Loucy (cell line): ENCODE measurements around the gene CRYBB1.

ENCODE experiments used
- H2AFZ ChIP-seq: fragments of 200-600 bp; sonication (generic); 2 replicates; pipeline ENCODE4 v1.6.0; 2016; ENCODE audit warnings: antibody characterized with exemption, mild to moderate bottlenecking, low read length, moderate library complexity
- H3F3A ChIP-seq: fragments of 200-600 bp; 2 replicates; pipeline ENCODE4 v1.6.0; 2016; ENCODE audit warnings: antibody characterized with exemption, low read depth, mild to moderate bottlenecking
- H3K27me3 ChIP-seq: fragments of 200-600 bp; sonication (generic); 2 replicates; pipeline ENCODE4 v1.6.1; 2014; ENCODE audit warnings: low read length, mild to moderate bottlenecking; ENCODE audit not compliant: insufficient read depth, poor library complexity, severe bottlenecking
- H3K36me3 ChIP-seq: fragments of 200-600 bp; sonication (generic); 2 replicates; pipeline ENCODE4 v1.6.1; 2016; ENCODE audit warnings: low read length; ENCODE audit not compliant: insufficient read depth
- H3K4me1 ChIP-seq: fragments of 200-600 bp; sonication (generic); 2 replicates; pipeline ENCODE4 v1.5.1; 2014; ENCODE audit warnings: low read length, mild to moderate bottlenecking; ENCODE audit not compliant: insufficient read depth, poor library complexity, severe bottlenecking
- H3K4me2 ChIP-seq: fragments of 200-600 bp; sonication (generic); 2 replicates; pipeline ENCODE4 v1.6.0; 2014; ENCODE audit warnings: antibody characterized with exemption, low read length, low read depth, mild to moderate bottlenecking; ENCODE audit not compliant: poor library complexity, severe bottlenecking
- H3K4me3 ChIP-seq: fragments of 200-600 bp; sonication (generic); 2 replicates; pipeline ENCODE4 v1.5.1; 2014; ENCODE audit warnings: low read length, mild to moderate bottlenecking, mixed read lengths; ENCODE audit not compliant: poor library complexity, severe bottlenecking
- H3K79me2 ChIP-seq: fragments of 200-600 bp; sonication (generic); 2 replicates; pipeline ENCODE4 v1.6.1; 2014; ENCODE audit warnings: low read length; ENCODE audit not compliant: insufficient read depth
- H3K9ac ChIP-seq: fragments of 200-600 bp; sonication (generic); 2 replicates; pipeline ENCODE4 v1.6.0; 2014; ENCODE audit warnings: mild to moderate bottlenecking, low read depth, low read length, moderate library complexity; ENCODE audit not compliant: poor library complexity, severe bottlenecking
- H3K9me2 ChIP-seq: fragments of 200-600 bp; sonication (generic); replicated peaks from 2 replicates; pipeline ENCODE4 v1.6.1; 2016; ENCODE audit warnings: low read depth, low read length, mixed read lengths
- H3K9me3 ChIP-seq: fragments of 200-600 bp; sonication (generic); 2 replicates; pipeline ENCODE4 v1.6.1; 2014; ENCODE audit warnings: mild to moderate bottlenecking, antibody characterized with exemption, low read length, low read depth; ENCODE audit not compliant: insufficient read depth
- H4K20me1 ChIP-seq: fragments of 200-600 bp; sonication (generic); 2 replicates; pipeline ENCODE4 v1.6.0; 2014; ENCODE audit warnings: antibody characterized with exemption, low read length, mild to moderate bottlenecking; ENCODE audit not compliant: insufficient read depth, poor library complexity, severe bottlenecking
- EZH2phosphoT487 ChIP-seq: fragments of 200-600 bp; IDR thresholded peaks from 2 replicates; pipeline ENCODE4 v1.6.1; 2018; ENCODE audit warnings: antibody characterized with exemption, mild to moderate bottlenecking, moderate library complexity, borderline replicate concordance
- TF ChIP-seq, protein P1 (sequence below): fragments of 200-600 bp; sonication (generic); conservative IDR thresholded peaks from 2 replicates; pipeline ENCODE4 v1.5.1; 2014; ENCODE audit warnings: mild to moderate bottlenecking, antibody characterized with exemption, low read length

The CRYBB1 gene

DNA sequence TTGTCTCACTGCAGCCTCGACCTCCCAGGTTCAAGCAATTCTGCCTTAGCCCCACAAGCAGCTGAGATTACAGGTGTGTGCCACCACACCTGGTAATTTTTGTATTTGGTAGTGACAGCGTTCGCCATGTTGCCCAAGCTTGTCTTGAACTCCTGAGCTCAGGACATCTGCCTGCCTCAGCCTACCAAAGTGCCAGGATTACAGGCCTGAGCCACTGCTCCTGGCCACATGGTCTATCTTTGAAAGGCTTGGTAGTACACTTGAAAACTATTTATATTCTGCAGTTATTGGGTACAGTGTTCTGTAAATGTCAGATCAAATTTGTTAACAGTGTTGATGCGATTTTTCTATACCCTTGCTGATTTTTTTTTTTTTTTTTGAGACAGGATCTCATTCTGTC, 13.5 kb upstream of the CRYBB1 start:
- Histone ChIP-seq H3K79me2 (no peaks in the 10 kb centered on the region), H3K9ac (no peak overlapping the region), H3K27me3 (no peaks in the 10 kb centered on the region), H3K36me3 (no peaks in the 10 kb centered on the region), H3F3A (0 out of 2 replicates have a peak, but pooled peaks cover 3% of the 10 kb centered on the region), H3K4me1 (peaks cover 27% of the 10 kb centered on the region), H2AFZ (no peak overlapping the region), H3K4me2 (no peak overlapping the region), H3K9me3 (no peaks in the 10 kb centered on the region), H3K9me2 (no peaks in the 10 kb centered on the region), H4K20me1 (no peaks in the 10 kb centered on the region), H3K4me3 (no peak overlapping the region)
- TF ChIP-seq EZH2phosphoT487 = no peak
- TF ChIP-seq, protein P1, sequence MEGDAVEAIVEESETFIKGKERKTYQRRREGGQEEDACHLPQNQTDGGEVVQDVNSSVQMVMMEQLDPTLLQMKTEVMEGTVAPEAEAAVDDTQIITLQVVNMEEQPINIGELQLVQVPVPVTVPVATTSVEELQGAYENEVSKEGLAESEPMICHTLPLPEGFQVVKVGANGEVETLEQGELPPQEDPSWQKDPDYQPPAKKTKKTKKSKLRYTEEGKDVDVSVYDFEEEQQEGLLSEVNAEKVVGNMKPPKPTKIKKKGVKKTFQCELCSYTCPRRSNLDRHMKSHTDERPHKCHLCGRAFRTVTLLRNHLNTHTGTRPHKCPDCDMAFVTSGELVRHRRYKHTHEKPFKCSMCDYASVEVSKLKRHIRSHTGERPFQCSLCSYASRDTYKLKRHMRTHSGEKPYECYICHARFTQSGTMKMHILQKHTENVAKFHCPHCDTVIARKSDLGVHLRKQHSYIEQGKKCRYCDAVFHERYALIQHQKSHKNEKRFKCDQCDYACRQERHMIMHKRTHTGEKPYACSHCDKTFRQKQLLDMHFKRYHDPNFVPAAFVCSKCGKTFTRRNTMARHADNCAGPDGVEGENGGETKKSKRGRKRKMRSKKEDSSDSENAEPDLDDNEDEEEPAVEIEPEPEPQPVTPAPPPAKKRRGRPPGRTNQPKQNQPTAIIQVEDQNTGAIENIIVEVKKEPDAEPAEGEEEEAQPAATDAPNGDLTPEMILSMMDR = no peak

DNA sequence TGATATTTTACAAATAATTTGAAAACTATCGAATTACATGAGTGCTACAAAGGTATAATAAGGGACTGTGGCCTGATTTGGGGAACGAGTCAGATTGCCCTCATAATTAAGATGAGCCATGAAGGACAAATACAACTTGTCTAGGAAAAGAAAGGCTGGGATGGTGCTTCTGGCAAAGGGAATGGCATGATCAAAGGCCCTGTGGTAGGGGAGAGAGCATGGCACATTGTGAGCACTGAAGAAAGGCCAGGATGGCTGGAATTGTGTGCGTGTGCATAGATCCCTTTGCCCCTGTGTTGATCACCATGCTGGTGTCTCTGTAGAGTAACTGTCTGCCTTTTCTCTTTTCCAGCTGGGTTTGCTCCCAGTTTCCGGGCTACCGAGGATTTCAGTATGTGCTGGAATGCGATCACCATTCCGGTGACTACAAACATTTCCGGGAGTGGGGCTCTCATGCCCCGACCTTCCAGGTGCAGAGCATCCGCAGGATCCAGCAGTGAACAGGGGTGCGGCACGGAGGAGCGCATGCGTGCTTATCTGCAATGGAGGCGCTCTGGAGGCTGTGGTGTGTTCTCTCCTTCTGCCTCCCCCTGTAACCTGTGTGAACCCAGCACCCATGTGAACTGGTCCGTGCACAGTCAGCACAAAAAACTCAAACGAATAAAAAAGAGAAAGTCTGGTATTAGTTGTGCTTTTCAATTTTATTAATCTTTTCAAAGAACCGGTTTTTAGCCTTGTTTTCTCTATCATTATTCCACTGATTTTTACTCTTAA, 12.3 kb upstream of the CRYBB1 start:
- H3K4me1 ChIP-seq = peaks cover 27% of the 10 kb centered on the region
- no peaks in the 10 kb centered on the region for H3K36me3 ChIP-seq
- TF ChIP-seq, protein P1 = no peak
- no peak for TF ChIP-seq EZH2phosphoT487
- H3K27me3 ChIP-seq = no peaks in the 10 kb centered on the region
- H3K79me2 ChIP-seq = no peaks in the 10 kb centered on the region
- no peaks in the 10 kb centered on the region for H3K9me2 ChIP-seq
- H3K4me3 ChIP-seq = no peak overlapping the region
- H2AFZ ChIP-seq = no peak overlapping the region
- H3F3A ChIP-seq = 0 out of 2 replicates have a peak, but pooled peaks cover 3% of the 10 kb centered on the region
- H3K4me2 ChIP-seq = no peak overlapping the region
- no peaks in the 10 kb centered on the region for H4K20me1 ChIP-seq
- no peaks in the 10 kb centered on the region for H3K9me3 ChIP-seq
- no peak overlapping the region for H3K9ac ChIP-seq

DNA sequence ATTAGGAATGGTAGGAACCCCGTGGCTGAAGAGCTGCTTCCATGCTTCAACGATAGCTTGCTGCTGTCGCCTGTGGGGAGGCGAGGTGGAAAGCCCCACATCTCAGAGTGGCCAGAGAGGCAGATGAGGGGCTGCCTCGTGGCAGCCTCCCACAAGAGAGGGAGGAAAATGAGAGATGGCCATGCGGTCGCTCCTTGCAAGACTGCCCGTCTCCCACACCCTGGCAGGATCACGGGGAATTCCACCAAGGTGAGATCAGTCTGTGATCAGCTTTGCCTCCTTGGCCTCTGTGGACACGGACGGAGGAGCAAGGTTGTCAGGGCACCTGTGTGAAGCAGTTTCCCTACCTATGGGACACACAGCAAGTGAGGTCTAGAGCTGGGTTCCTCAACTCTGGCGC, 7.0 kb upstream of the CRYBB1 start:
- no peak overlapping the region for H2AFZ ChIP-seq
- H3K79me2 ChIP-seq = no peaks in the 10 kb centered on the region

More for the DNA sequence above, 7.0 kb upstream of the CRYBB1 start:
- H4K20me1 ChIP-seq = no peaks in the 10 kb centered on the region
- no peak overlapping the region for H3K9ac ChIP-seq
- no peak overlapping the region for H3K4me2 ChIP-seq
- H3K4me3 ChIP-seq = no peak overlapping the region
- no peaks in the 10 kb centered on the region for H3K9me3 ChIP-seq
- H3K9me2 ChIP-seq = no peaks in the 10 kb centered on the region
- H3K4me1 ChIP-seq = peaks cover 13% of the 10 kb centered on the region
- H3K27me3 ChIP-seq = no peaks in the 10 kb centered on the region
- H3K36me3 ChIP-seq = no peaks in the 10 kb centered on the region
- no peak for TF ChIP-seq EZH2phosphoT487
- TF ChIP-seq, protein P1 = no peak
- 0 out of 2 replicates have a peak, but pooled peaks cover 3% of the 10 kb centered on the region for H3F3A ChIP-seq
